Suprapubic skin (tissue), 3 donors: Measurements from ENCODE around the gene NCK2.

Source experiments
- CTCF ChIP-seq, 2 donors: fragments of 200-600 bp in 1 of 2; fragments of 450-650 bp in 1 of 2; sonication (generic) in 1 of 2; IDR thresholded peaks; one replicate each; pipeline ENCODE4 v1.5.1; 2016 to 2019; ENCODE audit warnings: antibody characterized with exemption in 2 of 2, mild to moderate bottlenecking in 1 of 2, moderate library complexity in 1 of 2
- POLR2AphosphoS5 ChIP-seq, 3 donors: sonication (generic); formaldehyde crosslinking; IDR thresholded peaks; one replicate each; pipeline ENCODE4 v1.6.1; 2017; ENCODE audit warnings: antibody characterized with exemption in 3 of 3

- TF ChIP-seq CTCF (IDR thresholded peaks at IDR 0.05) (no peak), POLR2AphosphoS5 (IDR thresholded peaks at IDR 0.05) (no peak)
Measured at GRCh38 chr2:105756435-105756834, 11.7 kb downstream of the NCK2 start.
